IMR-90 (cell line): ENCODE results near the gene PTX3. TPM values are rescaled to one million over a fixed set of nuclear protein-coding genes. Genes with fewer than 3 reads are reported as not detected.

Experiments used
- ATAC-seq: fragments of 200-7000 bp; cut with Tn5 transposase; 2 replicates; pipeline ENCODE4 v1.9.1; 2020; ENCODE audit warnings: low read depth, mild to moderate bottlenecking, moderate library complexity
- BruUV-seq: library from RNA; stranded (reverse); fragments of 400-500 nt; replicated peaks from 2 replicates; lab custom pipeline; 2021; lab: Mats Ljungman, UMichigan
- CTCF ChIA-PET: fragments of 300-600 bp; formaldehyde crosslinking; extraction: SDS; loops from one replicate; lab custom pipeline; 2021; ENCODE audit warnings: antibody characterized with exemption; lab: Yijun Ruan, JAX
- POLR2A ChIA-PET: fragments of 300-600 bp; sonication (Branson Sonifier 250); formaldehyde crosslinking; loops from one replicate; lab custom pipeline; 2022; ENCODE audit warnings: antibody characterized with exemption; ENCODE audit not compliant: unreplicated experiment; lab: Charles Lee
- DNase-seq: peaks from one replicate; pipeline ENCODE4 v3.0.0; 2013
- H2AFZ ChIP-seq: replicated peaks from 2 replicates; pipeline ENCODE3; 2013; ENCODE audit warnings: low read length, mild to moderate bottlenecking; ENCODE audit not compliant: poor library complexity
- H2AK5ac ChIP-seq: 2 replicates; pipeline ENCODE4 v1.6.1; 2013; ENCODE audit warnings: low read depth, low read length, inconsistent platforms
- H2AK9ac ChIP-seq: replicated peaks from 2 replicates; pipeline ENCODE3; 2013; ENCODE audit warnings: mild to moderate bottlenecking, low read depth, low read length, moderate library complexity; ENCODE audit not compliant: poor library complexity
- H2BK120ac ChIP-seq: 2 replicates; pipeline ENCODE4 v1.6.1; 2013; ENCODE audit warnings: low read depth, low read length, inconsistent platforms
- H2BK15ac ChIP-seq: 3 replicates; pipeline ENCODE4 v1.6.1; 2013; ENCODE audit warnings: low read depth, low read length, inconsistent platforms
- H2BK20ac ChIP-seq: 2 replicates; pipeline ENCODE4 v1.6.1; 2013; ENCODE audit warnings: low read depth, mild to moderate bottlenecking, inconsistent platforms, low read length, moderate library complexity
- H2BK5ac ChIP-seq: 2 replicates; pipeline ENCODE4 v1.6.1; 2013; ENCODE audit warnings: mild to moderate bottlenecking, low read depth, low read length, inconsistent platforms; ENCODE audit not compliant: poor library complexity, severe bottlenecking
- H3K14ac ChIP-seq: replicated peaks from 2 replicates; pipeline ENCODE4 v1.6.1; 2013; ENCODE audit warnings: low read depth, low read length, inconsistent platforms
- H3K18ac ChIP-seq: 2 replicates; pipeline ENCODE4 v1.6.1; 2013; ENCODE audit warnings: low read depth, low read length, control low read depth
- H3K23ac ChIP-seq: 2 replicates; pipeline ENCODE4 v1.6.1; 2013; ENCODE audit warnings: low read depth, low read length, inconsistent platforms
- H3K27ac ChIP-seq: 2 replicates; pipeline ENCODE4 v1.5.1; 2013; ENCODE audit warnings: mild to moderate bottlenecking, control low read depth, low read length; ENCODE audit not compliant: insufficient read depth
- H3K27me3 ChIP-seq: 2 replicates; pipeline ENCODE4 v1.6.1; 2013; ENCODE audit warnings: low read length; ENCODE audit not compliant: control insufficient read depth, insufficient read depth
- H3K36me3 ChIP-seq: 2 replicates; pipeline ENCODE4 v1.6.1; 2013; ENCODE audit warnings: low read length, mixed read lengths; ENCODE audit not compliant: control insufficient read depth, insufficient read depth
- H3K4ac ChIP-seq: 2 replicates; pipeline ENCODE4 v1.6.1; 2013; ENCODE audit warnings: low read depth, low read length, inconsistent platforms
- H3K4me1 ChIP-seq: 2 replicates; pipeline ENCODE4 v1.6.1; 2013; ENCODE audit warnings: low read length, mixed read lengths; ENCODE audit not compliant: control insufficient read depth, insufficient read depth
- H3K4me2 ChIP-seq: 2 replicates; pipeline ENCODE4 v1.6.1; 2013; ENCODE audit warnings: low read depth, mild to moderate bottlenecking, control low read depth, low read length, moderate library complexity
- H3K4me3 ChIP-seq: 2 replicates; pipeline ENCODE4 v1.5.1; 2013; ENCODE audit warnings: low read depth, mild to moderate bottlenecking, control low read depth, low read length, moderate library complexity; ENCODE audit not compliant: insufficient read depth
- H3K56ac ChIP-seq: 2 replicates; pipeline ENCODE4 v1.6.1; 2013; ENCODE audit warnings: low read length, inconsistent platforms; ENCODE audit not compliant: insufficient read depth; ENCODE audit errors: extremely low read depth
- H3K79me1 ChIP-seq, 2 experiments: 2 replicates each; pipeline ENCODE4 v1.6.1; 2013; ENCODE audit warnings: low read length in 2 of 2, inconsistent platforms in 1 of 2, low read depth in 1 of 2
- H3K9ac ChIP-seq: 2 replicates; pipeline ENCODE4 v1.6.1; 2013; ENCODE audit warnings: low read depth, low read length, control low read depth
- H3K9me1 ChIP-seq: 2 replicates; pipeline ENCODE4 v1.6.1; 2013; ENCODE audit warnings: low read length, inconsistent platforms; ENCODE audit not compliant: insufficient read depth
- H3K9me3 ChIP-seq: 2 replicates; pipeline ENCODE4 v1.6.1; 2013; ENCODE audit warnings: low read length; ENCODE audit not compliant: control insufficient read depth, insufficient read depth
- H4K20me1 ChIP-seq: 2 replicates; pipeline ENCODE4 v1.6.1; 2013; ENCODE audit warnings: low read length, inconsistent platforms; ENCODE audit not compliant: insufficient read depth
- H4K5ac ChIP-seq: 2 replicates; pipeline ENCODE4 v1.6.1; 2013; ENCODE audit warnings: mild to moderate bottlenecking, low read depth, low read length, control low read depth
- H4K8ac ChIP-seq, 2 experiments: 2 replicates each; pipeline ENCODE4 v1.6.1; 2013; ENCODE audit warnings: low read depth in 2 of 2, low read length in 2 of 2, control low read depth in 1 of 2, inconsistent platforms in 1 of 2
- H4K91ac ChIP-seq: 2 replicates; pipeline ENCODE4 v1.6.1; 2013; ENCODE audit warnings: low read depth, low read length, inconsistent platforms; ENCODE audit not compliant: insufficient read depth
- BHLHE40 ChIP-seq: fragments of 150-350 bp; IDR thresholded peaks from 2 replicates; pipeline ENCODE4 v1.6.1; 2016; ENCODE audit warnings: mild to moderate bottlenecking, low read depth, low read length
- CEBPB ChIP-seq: IDR thresholded peaks from 2 replicates; pipeline ENCODE4 v1.6.1; 2012; ENCODE audit warnings: low read depth, low read length, improper control_type of control experiment
- CHD1 ChIP-seq: IDR thresholded peaks from 2 replicates; pipeline ENCODE4 v1.6.1; 2012; ENCODE audit warnings: low read depth, low read length, improper control_type of control experiment
- ELK1 ChIP-seq: fragments of 150-350 bp; IDR thresholded peaks from 2 replicates; pipeline ENCODE4 v1.6.1; 2016; ENCODE audit warnings: low read depth, mild to moderate bottlenecking, low read length, moderate library complexity, borderline replicate concordance
- FOS ChIP-seq: fragments of 150-350 bp; IDR thresholded peaks from 2 replicates; pipeline ENCODE4 v1.6.1; 2016; ENCODE audit warnings: low read depth, low read length
- MAFK ChIP-seq: IDR thresholded peaks from 2 replicates; pipeline ENCODE4 v1.6.1; 2012; ENCODE audit warnings: low read depth, low read length, improper control_type of control experiment
- MAZ ChIP-seq: IDR thresholded peaks from 2 replicates; pipeline ENCODE4 v1.6.1; 2012; ENCODE audit warnings: low read depth, mild to moderate bottlenecking, low read length, improper control_type of control experiment, moderate library complexity, borderline replicate concordance
- MXI1 ChIP-seq: IDR thresholded peaks from 2 replicates; pipeline ENCODE4 v1.6.1; 2012; ENCODE audit warnings: low read depth, mild to moderate bottlenecking, low read length, moderate library complexity, borderline replicate concordance
- NFE2L2 ChIP-seq: fragments of 150-350 bp; IDR thresholded peaks from 2 replicates; pipeline ENCODE4 v1.6.1; 2016; ENCODE audit warnings: low read depth, mild to moderate bottlenecking, low read length
- POLR2A ChIP-seq: IDR thresholded peaks from 2 replicates; pipeline ENCODE4 v1.6.1; 2012; ENCODE audit warnings: mild to moderate bottlenecking, low read depth, low read length
- RAD21 ChIP-seq: IDR thresholded peaks from 2 replicates; pipeline ENCODE4 v1.6.1; 2012; ENCODE audit warnings: low read length, improper control_type of control experiment
- RCOR1 ChIP-seq: IDR thresholded peaks from 2 replicates; pipeline ENCODE4 v1.6.1; 2012; ENCODE audit warnings: mild to moderate bottlenecking, low read length, improper control_type of control experiment; ENCODE audit not compliant: insufficient replicate concordance
- RFX5 ChIP-seq: IDR thresholded peaks from 2 replicates; pipeline ENCODE4 v1.8.0; 2012; ENCODE audit warnings: low read depth, mild to moderate bottlenecking, low read length, moderate library complexity
- SMC3 ChIP-seq: fragments of 150-350 bp; IDR thresholded peaks from 2 replicates; pipeline ENCODE4 v1.6.1; 2016; ENCODE audit warnings: low read depth, mild to moderate bottlenecking, antibody characterized with exemption, low read length, moderate library complexity
- WGBS, 2 experiments: methylation state at CpG; one replicate each; pipeline versions ENCODE4 v1.1.5 to v1.1.7; 2013; ENCODE audit warnings: missing lambda C conversion rate in 2 of 2; ENCODE audit not compliant: insufficient read length in 1 of 2; ENCODE audit errors: extremely low coverage in 2 of 2; 5-methylcytosine and 5-hydroxymethylcytosine counted together
- dilution Hi-C: fragments of 300-500 bp; cut with HindIII; formaldehyde crosslinking; loops from one replicate; pipeline ENCODE4 v1.14.3; 2018; ENCODE audit warnings: low sequenced_read_pairs; ENCODE audit not compliant: unreplicated experiment
- in situ Hi-C: fragments of 300-500 bp; cut with MboI; formaldehyde crosslinking; loops from 3 replicates; pipeline ENCODE4 v1.14.3; 2019; ENCODE audit warnings: low sequenced_read_pairs, inconsistent platforms, mixed read lengths
- intact Hi-C: fragments of 100-400 bp; cut with micrococcal nuclease; formaldehyde crosslinking; loops from 2 replicates; pipeline ENCODE4 v1.10.0; 2022
- polyA plus RNA-seq, 3 experiments: library from polyadenylated mRNA; depleted of rRNA; stranded (reverse); fragments of >200 nt; gene quantifications; 2 replicates each; pipeline ENCODE4 v1.2.3, GENCODE V29; 2012; ENCODE audit warnings: low replicate concordance in 1 of 3
- total RNA-seq: library from RNA; depleted of rRNA; stranded (reverse); fragments of >200 nt; gene quantifications from 2 replicates; pipeline ENCODE4 v1.2.3, GENCODE V29; 2012
- TF ChIP-seq, protein P1 (sequence below): fragments of 150-350 bp; IDR thresholded peaks from 2 replicates; pipeline ENCODE4 v1.6.1; 2017; ENCODE audit warnings: mild to moderate bottlenecking, antibody characterized with exemption, low read length, low read depth
- TF ChIP-seq, protein P2 (sequence below): conservative IDR thresholded peaks from 2 replicates; pipeline ENCODE4 v1.5.1; 2012; ENCODE audit warnings: mild to moderate bottlenecking, low read depth, low read length, improper control_type of control experiment

Gene PTX3
- total and polyA plus RNA-seq, 2 of the 4 experiments (the other 2 are of a cell fraction): 97.9 to 135 TPM

- TF ChIP-seq, protein P1, sequence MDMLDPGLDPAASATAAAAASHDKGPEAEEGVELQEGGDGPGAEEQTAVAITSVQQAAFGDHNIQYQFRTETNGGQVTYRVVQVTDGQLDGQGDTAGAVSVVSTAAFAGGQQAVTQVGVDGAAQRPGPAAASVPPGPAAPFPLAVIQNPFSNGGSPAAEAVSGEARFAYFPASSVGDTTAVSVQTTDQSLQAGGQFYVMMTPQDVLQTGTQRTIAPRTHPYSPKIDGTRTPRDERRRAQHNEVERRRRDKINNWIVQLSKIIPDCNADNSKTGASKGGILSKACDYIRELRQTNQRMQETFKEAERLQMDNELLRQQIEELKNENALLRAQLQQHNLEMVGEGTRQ: no peak; the same call in 1 of the 2 replicates
- TF ChIP-seq RFX5 (no peak), CEBPB (no peak), CHD1 (no peak), MAFK (no peak), MXI1 (no peak), RCOR1 (no peak), BHLHE40 (no peak), SMC3 (no peak), MAZ (no peak), ELK1 (no peak), NFE2L2 (no peak), POLR2A (no peak), RAD21 (no peak), FOS (no peak)
- TF ChIP-seq, protein P2, sequence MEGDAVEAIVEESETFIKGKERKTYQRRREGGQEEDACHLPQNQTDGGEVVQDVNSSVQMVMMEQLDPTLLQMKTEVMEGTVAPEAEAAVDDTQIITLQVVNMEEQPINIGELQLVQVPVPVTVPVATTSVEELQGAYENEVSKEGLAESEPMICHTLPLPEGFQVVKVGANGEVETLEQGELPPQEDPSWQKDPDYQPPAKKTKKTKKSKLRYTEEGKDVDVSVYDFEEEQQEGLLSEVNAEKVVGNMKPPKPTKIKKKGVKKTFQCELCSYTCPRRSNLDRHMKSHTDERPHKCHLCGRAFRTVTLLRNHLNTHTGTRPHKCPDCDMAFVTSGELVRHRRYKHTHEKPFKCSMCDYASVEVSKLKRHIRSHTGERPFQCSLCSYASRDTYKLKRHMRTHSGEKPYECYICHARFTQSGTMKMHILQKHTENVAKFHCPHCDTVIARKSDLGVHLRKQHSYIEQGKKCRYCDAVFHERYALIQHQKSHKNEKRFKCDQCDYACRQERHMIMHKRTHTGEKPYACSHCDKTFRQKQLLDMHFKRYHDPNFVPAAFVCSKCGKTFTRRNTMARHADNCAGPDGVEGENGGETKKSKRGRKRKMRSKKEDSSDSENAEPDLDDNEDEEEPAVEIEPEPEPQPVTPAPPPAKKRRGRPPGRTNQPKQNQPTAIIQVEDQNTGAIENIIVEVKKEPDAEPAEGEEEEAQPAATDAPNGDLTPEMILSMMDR: no peak
- no peaks in the 10 kb centered on the region for H4K20me1 ChIP-seq
- CTCF ChIA-PET: interaction anchor here (0.9 kb wide), 1 partner anchor 32 kb away, joined by 3 read pairs; no protein-coding TSS in a partner anchor
- dilution Hi-C loops: no loop called here
- peak overlapping the region; percentile 84; the same call in 1 of the 2 replicates for H3K27ac ChIP-seq
- no peaks in the 10 kb centered on the region for H3K27me3 ChIP-seq
- H3K56ac ChIP-seq: peak overlapping the region; percentile 37; the same call in 1 of the 2 replicates
- H3K18ac ChIP-seq: peak overlapping the region; percentile 58
- peak overlapping the region; percentile 55 for H3K23ac ChIP-seq
- DNase-seq: peak; percentile 86
- H3K9me3 ChIP-seq: no peaks in the 10 kb centered on the region
- H2BK20ac ChIP-seq: peak overlapping the region; percentile 97
- peak overlapping the region; percentile 84; the same call in 1 of the 2 replicates for H2AK5ac ChIP-seq
- H3K9me1 ChIP-seq: peaks cover 20% of the 10 kb centered on the region
- WGBS, 2 experiments: 80% methylated on average over 1 of the region's 3 CpGs; no CpG with 5 or more reads in 1 of the 2 experiments
- H4K91ac ChIP-seq: peak overlapping the region; percentile 84; the same call in 1 of the 2 replicates
- H3K4me3 ChIP-seq: no peak overlapping the region
- POLR2A ChIA-PET: interaction anchor here (2.0 kb wide), 1 partner anchor 27 kb away, joined by 6 read pairs; no protein-coding TSS in a partner anchor
- H2BK5ac ChIP-seq: peak overlapping the region; percentile 88
- H2BK15ac ChIP-seq: peak overlapping the region; percentile 50; the same call in 2 of the 3 replicates
- H2BK120ac ChIP-seq: peak overlapping the region; percentile 86
- no TSS peak for BruUV-seq
- H3K4me2 ChIP-seq: peak overlapping the region; percentile 32; the same call in 1 of the 2 replicates
- ATAC-seq: peak; percentile 79
- H3K79me1 ChIP-seq: peaks cover 3 to 10% of the 10 kb centered on the region in 2 experiments; a peak in 3 of 4 replicates
- H4K8ac ChIP-seq: peak overlapping the region in 1 of 2 experiments; percentile 86; a peak in 2 of 4 replicates
- H3K36me3 ChIP-seq: no peaks in the 10 kb centered on the region
- peak overlapping the region; percentile 83 for H3K4ac ChIP-seq
- no peak overlapping the region for H2AFZ ChIP-seq
- H4K5ac ChIP-seq: no peak overlapping the region
- H3K4me1 ChIP-seq: peaks cover 29% of the 10 kb centered on the region
- peak overlapping the region; percentile 56 for H2AK9ac ChIP-seq
- peak overlapping the region; percentile 21; the same call in 1 of the 2 replicates for H3K14ac ChIP-seq
- intact Hi-C loops: no loop called here
- in situ Hi-C loops: no loop called here
- H3K9ac ChIP-seq: no peak overlapping the region
Measured at GRCh38 chr3:157464321-157464720, 27.7 kb downstream of the PTX3 start.
